GM18519 (cell line): ENCODE results near the gene CCDC102B.
"Not testable (repeated sequence)": the region's sequence is repeated elsewhere in the genome, so short reads cannot be mapped to it uniquely, and the experiment has no call there.

Source experiments
- ATAC-seq: cut with Tn5 transposase; IDR thresholded peaks from one replicate; pipeline ENCODE4 v1.9.1; 2021; ENCODE audit warnings: mild to moderate bottlenecking, moderate library complexity; ENCODE audit not compliant: unreplicated experiment, low FRiP score

CCDC102B gene

DNA sequence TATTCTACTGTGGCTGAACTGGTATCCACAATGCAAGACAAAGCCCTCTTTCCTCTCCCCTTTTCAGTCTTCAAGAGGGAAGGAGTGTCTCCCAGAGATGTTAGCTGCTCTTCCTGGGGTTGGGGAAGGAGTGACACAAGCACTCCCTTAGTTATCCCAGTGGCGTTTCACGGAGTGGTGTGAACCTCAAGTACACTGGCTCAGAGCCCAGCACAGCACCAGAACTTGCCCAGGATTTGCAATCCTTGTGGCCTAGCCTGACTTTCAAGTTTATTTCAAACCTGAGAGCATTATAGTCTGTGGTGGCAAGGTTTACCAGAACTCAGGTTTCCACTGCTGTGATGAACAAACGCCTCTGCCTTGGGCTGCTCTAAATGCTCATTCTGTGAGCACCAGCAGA, 162.5 kb downstream of the CCDC102B start:
- ATAC-seq: no peak

DNA sequence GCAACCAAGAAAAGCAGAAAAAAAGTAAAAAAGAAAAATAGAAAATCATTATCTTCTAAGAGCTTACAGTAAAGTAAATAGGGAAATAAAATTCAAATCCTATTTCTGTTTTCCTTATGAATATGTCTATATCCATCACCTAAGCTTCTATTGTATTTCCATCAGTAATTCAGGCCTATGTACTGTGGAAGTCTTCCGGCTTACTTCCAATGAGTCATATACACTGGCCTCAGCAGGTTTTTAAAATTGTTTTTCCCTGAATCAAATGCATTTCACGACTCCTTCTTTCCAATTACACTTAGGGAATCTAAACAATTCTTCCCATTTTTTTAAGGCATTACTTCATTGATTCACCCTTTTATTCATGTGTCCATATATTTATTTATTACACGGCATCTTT, 164.7 kb downstream of the CCDC102B start:
- ATAC-seq: no peak

DNA sequence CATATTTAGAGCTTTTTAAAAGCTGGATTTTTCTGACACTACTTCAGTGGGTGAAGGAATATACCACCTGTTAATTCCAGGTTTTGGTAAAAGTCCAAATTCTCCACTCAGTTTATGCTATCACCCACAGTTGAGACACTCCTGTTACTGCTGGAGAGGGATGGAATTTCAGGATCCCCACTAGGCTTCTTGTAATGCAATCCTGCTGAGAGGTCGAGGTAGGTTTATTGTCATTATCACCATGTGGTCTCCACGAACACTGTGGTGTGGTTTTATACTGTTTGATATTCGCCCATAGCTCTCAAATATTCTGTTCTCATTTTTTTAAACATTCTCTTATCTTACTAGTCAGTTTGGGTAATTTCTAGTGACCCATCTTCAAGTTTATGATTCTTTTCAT, 167.9 kb downstream of the CCDC102B start:
- ATAC-seq: no peak

DNA sequence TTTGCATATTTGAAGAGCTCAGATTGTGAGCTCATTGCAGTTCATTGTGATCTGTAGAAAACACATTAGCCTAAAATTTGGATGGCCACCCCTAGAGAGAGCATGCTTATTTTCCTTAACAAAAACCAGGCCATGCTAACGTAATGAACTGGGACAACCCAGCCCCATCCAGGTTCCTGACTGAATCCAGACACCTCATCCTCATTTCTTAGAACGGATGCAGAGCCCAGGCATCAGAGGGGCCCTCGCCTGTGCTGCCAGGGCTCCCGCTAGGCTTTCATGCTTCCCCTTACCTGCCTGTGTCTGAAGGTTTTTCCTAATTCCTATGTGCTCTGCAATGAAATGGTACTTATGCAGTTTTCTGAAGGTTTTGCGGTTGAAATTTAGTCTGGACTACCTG, 171.1 kb downstream of the CCDC102B start:
- no peak for ATAC-seq

DNA sequence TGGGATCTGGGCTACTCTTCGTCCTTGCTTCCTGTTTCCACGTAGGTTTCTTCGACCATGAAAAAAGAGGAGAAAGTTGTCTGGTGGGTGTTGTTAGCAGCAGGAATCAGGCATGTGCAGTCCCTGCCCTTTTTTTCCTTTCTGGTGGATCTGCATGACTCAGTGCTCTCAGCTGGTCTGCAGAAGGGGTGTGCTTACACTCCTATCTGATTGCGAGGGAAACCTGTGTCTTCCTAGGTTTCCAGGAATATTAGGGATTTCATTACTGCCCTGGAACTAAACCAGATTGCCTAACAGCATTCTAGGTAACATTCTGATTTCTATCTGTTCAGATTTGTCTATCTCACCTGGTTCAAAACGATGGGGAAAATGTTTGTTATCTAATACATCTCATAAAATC, 174.3 kb downstream of the CCDC102B start:
- ATAC-seq: no peak

DNA sequence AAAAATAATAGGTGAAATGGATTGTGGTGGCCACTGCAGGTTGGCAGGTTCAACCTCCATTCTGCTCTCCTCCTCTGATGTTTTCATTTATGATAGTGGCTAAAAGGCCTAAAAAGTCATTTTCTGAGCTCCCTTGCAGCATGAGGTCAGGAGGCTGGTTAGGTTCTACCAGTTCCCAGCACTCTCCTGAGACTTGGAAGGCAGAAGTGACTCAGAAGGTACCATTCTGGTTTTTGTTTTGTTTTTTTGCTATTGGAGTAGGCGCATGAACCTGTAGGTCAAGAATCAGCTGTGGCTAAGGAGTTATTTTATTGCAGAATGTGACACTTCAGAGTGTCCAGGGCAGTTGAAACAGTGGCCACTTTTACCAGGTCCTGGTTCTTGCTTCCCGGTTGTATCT, 181.9 kb downstream of the CCDC102B start:
- no peak for ATAC-seq

DNA sequence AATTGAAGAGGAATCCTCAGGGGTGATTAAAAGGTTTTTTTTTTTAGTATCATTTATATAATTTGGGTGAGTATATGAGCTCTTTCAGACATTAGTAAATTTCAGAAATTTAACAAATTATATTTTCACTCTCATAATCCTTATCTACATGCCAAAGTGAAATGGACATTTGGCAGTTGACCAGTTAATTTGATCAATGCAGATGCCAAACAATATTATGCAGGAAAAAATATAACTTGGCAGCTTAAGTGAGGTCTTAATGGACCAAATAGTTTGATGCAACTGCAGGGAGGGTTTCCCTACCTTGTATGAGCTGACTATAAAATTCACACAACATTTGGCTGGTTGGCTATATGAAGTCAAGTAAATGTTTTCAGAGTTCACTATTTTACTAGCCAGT, 185.2 kb downstream of the CCDC102B start:
- no peak for ATAC-seq

DNA sequence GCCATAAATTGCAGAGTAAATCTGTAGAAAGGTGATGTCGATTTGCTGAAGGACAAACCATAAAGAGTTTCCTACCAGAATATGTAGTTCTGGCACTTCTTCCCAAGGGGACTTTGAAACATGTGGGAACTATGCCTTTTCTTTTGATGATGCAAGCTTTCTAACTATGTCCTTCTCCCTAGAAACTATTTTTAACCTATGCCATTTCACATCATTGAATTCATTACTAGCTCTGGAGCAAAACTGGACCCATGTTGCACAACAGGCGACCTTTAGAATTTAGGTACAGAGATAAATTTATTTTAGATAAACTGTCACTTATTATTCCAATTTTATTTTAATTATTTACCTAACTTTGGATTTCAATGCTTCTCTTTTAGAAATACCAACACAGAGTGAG, 186.5 kb downstream of the CCDC102B start:
- ATAC-seq: no peak

DNA sequence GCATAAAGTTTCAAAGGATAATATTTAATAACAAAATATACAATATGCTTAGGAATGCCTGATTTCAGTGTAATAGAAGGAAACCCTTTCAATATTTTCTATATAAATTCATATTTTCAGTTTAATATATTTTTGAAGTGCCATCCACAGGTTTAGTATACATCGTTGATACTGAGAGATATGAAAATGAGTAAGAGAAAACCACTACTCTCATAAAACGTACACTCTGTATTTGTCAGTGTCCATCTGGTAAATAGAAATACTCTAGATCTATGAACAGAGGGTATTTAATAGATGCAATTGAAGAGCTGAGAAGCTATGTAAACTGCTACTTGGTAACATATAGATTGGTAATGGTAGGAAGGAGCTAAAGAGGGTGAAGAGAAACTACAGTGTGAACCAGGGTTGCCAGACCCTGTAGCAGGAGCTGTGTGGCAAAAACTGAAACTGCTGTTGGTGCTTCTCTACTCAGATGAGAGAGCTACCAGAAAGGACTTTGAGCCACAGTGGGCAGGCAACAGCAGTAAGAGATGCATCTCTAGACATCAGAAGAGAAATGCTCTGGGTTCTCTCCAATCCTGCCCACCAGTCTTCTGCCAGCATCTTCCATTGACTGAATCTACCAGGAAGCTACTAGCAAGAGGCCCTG, 187.4 kb downstream of the CCDC102B start:
- ATAC-seq: no peak

DNA sequence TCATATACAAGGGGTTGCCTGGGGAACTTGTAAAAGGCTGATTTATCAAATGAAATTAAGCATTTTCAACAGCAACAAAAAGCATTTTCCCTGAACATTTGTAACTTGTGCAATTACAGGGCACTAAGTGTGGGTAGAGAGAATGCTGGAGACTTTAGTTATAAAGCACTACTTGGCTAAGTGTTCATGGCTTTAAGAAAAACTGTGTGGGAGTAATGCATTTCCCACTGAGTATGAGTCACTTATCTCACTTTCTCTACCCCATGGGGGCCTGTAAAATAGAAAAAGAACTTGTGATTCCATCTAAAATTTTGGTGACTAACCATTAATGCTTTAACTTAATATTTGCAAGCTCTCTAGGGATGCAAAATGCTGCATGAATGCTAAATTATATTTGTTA, 193.4 kb downstream of the CCDC102B start:
- peak; percentile 73 for ATAC-seq

DNA sequence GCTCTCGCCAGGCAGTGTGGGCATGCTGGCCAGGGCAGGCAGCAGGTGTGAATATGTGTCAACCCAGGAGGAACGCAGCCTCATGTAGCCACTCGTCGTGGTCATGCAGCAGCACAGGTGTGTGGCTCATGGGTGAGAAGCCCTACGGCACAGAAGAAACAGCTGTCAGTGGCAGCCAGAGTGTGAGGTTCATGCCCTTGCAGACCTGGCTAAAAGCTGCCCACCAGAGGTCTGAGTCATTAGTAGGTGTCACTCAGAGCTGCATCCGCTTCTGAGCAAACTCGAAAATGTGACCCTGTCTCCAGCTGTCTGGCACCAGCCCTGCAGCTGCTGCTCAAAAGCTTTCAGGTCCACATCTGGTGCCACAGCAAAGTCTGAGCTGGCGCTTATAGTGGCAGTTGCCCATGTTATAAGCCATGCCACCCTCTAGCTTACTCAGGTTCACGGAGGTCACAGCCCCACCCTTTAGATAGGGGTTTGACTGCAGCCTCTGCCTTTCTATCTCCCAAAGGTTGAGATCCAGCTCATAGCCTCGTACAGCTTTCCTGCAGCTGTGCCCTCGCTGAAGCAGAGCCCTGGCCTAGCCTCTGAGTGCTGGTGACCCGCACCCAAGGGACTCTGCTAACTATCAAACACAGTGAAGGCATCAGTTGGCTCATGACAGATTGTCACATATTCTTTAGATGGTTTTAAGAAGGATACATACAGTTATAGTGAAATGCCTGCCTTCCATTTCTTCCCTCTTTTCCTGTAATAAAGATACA, 195.0 kb downstream of the CCDC102B start:
- ATAC-seq: no peak

DNA sequence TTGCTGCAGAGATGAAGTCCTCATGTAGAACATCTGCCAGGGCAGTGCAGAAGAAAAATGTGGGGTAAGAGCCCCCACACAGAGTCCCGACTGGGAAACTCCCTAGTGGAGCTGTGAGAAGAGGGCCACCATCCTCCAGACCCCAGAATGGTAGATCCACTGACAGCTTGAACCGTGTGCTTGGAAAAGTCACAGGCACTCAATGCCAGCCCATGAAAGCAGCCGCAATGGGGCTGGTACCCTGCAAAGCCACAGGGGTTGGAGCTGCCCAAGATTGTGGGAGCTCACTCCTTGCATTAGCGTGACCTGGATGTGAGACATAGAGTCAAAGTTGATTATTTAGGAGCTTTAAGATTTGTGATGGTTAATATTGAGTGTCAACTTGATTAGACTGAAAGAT, 197.8 kb downstream of the CCDC102B start:
- no peak for ATAC-seq

DNA sequence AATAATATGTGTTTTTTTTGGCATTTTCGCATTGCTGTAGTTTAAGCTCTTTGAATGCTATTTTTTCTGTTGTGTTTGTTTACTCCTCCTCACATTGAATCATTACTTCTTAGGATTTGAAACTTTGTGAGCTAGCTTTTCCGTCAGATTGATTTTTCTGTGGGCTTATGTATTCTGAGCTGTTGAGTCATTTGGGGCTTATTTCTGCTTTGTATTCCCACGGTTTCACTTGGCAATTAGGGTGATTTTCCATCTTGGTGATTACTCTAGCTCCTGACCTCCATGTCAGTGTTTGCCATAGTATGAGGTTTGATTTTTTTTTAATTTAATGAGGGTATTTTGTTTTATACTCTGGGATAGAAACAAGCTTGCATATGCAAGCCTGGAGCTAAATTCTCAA, 200.0 kb downstream of the CCDC102B start:
- no peak for ATAC-seq

DNA sequence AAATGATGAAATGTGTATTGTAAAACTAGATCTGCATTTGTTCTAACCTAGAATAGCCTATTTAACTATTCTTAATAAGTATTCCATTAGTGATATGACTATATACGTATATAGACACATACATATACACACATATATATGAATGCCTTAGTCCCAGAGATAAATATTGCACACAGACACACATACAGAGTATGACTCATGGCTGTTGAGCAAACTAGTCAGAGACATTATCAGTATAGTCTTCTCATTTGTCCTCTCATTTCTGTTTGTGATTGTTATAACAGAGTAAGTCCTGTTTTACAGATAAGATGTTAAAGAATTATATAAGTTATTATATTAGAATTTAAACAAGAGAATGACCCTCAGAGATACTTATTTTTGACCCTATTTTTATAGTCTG, 202.5 kb downstream of the CCDC102B start:
- ATAC-seq: no peak

DNA sequence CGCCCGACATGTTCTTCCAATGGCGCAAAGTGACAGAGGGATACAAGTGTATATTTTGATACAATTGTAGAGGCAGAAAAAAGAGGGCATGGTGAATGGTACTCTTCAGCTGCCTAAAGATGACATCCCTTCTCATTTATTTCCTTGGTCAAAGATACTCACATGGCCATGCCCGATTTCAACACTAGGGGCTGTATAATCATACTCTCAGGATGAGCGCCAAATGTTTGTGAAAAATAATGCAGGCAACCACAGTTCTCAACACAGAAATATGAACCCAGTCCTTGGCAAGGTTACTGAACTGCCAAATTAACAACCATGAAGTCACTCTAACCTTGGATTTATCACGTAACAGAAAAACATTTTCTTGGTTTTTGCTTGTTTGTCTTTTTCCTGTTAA, 204.4 kb downstream of the CCDC102B start:
- no peak for ATAC-seq

DNA sequence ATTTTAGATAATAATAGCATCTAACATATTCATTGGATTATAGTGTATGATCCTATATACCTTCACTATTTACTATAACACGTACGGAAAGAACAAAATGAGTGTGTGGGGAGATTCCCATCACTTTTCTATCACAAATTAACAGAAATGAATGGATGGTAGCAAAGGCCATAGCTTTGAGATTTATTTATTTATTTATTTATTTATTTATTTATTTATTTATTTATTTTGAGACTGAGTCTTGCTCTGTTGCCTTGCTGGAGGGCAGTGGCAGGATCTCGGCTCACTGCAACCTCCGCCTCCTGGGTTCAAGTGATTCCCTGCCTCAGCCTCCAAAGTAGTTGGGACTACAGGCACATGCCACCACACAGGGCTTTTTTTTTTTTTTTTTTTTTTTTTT, 208.3 kb downstream of the CCDC102B start:
- ATAC-seq: not testable (repeated sequence)

DNA sequence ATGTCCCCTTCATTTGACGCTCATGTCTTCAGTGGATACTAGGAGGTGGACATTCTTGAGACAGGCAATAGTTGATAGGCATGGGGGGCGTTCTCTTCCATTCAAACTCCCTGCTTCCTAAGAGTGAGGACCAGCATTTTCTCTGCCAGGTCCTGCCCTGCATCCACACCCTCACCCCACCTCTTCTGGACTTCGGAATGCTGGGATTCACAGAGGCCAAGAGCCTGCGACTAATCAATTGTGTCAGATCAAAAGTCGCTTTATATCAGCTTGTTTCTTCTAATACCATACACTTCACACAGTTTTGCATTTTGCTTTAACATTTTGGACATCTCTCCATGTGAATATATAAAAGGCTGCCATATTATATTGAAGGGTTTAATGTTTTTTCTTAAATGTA, 210.7 kb downstream of the CCDC102B start:
- no peak for ATAC-seq

DNA sequence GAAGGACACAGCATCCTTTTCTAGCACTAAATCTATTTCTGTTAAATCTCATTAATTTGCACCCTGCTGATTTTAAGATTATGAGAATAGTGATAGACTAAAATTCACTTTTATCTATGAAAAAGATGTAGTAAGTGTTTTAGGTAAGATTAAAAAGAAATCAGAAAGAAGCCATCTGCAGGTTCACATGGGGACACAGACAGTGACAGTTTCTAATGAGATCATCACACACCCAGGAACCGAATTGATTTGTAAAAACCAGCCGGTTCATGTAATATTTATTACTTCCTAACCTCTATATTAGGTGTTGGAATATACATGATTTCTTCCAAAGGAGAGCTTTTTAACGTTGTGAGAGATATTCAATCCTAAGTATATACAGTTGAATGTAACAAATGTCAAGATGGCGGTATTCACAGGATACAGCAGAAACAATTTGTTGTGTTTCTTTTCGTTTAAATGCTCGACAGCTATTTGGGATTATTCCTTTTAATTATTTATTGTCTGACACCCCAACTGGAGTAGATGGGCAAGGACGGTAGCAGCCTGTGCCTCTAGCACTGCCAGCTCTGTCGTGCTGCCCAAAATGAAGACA, 223.4 kb downstream of the CCDC102B start:
- no peak for ATAC-seq

DNA sequence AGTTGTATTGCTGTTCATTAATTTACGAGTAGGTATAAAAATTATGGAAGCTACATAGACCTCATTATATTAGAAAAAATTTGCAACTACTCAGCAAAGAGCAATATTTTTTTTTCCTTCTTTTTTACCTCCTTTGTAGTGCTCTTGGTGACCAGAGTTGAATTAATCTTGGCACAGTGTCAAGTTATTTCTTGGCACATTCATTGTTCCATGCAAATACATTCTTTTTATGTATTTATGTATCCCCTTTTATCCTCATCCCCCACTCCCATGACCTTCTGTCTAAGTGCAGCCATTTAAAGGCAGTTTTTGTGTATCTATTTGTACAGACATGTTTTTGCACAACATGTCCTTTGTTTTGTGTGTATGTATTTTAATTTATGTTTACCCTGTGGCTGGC, 224.5 kb downstream of the CCDC102B start:
- no peak for ATAC-seq

DNA sequence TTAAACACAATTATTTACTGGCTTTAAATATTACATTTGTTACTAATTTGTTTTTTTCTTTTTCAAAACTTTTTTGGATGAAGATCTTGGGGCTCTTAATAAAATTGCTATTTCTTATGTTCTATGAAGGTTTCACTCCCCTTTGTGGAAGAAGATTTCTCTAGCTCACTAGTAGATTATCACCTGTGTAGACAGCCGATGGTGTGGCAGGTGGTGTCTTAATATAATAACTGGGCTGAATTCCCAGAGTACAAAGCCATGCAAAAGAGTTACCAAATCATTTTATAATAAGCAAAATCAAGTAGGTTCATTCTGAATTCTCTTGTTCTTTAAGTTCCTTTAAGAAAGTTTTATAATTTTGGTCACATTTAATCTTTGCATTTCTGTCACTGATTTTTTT, 233.7 kb downstream of the CCDC102B start:
- no peak for ATAC-seq

DNA sequence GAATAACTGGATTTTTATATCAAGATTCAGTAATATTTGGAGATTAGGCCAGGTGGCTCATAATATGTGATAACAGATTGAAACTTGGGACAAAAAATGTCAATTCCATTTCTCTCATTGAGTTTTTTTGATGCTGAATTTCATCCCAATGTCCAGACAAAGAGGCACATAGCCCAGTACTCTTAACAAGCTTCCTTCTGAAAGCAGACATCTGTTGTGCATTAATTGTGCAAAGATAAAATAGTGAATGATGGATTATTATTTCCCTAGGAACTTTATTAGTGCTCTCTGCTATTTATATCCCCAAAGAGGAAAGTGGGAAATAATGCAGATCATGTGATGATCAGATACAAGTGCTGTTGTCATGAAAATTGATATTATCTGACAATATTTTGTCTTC, 234.1 kb downstream of the CCDC102B start:
- ATAC-seq: no peak

DNA sequence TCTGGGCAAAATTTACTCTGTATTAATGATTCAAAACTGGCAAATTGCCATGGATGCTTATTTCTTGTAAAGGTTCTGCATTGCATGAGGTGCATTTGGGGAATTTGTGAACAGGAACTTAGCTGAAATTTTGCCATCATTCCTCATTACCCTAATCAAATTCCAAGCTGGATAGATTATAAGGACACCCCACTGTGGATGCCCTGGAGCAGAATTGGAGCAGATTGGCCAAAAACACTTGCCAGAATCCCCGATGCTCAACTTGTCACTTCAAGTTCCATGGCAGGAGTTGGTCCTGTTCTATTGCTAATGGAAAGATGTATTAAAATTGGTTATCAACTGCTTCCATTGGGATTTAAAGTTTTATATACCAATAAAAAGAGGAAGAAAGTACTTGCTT, 237.9 kb downstream of the CCDC102B start:
- no peak for ATAC-seq
